HepG2 (cell line): ENCODE measurements around the gene CHPF. TPM values are rescaled to one million over a fixed set of nuclear protein-coding genes. Genes with fewer than 3 reads are reported as not detected.

Experiments
- ARID4A ChIP-seq: sonication (generic); formaldehyde crosslinking; IDR thresholded peaks from 2 replicates; pipeline ENCODE4 v1.5.0; 2020; ENCODE audit warnings: mild to moderate bottlenecking, missing genetic modification reagents, borderline replicate concordance
- E2F5 ChIP-seq: sonication (generic); formaldehyde crosslinking; conservative IDR thresholded peaks from 2 replicates; pipeline ENCODE4 v1.4.0; 2020; ENCODE audit warnings: missing genetic modification reagents
- MXD4 ChIP-seq: IDR thresholded peaks from 2 replicates; pipeline ENCODE4 v1.6.1; 2016; ENCODE audit warnings: mild to moderate bottlenecking, missing biosample characterization, missing genetic modification reagents
- RARG ChIP-seq: sonication (generic); formaldehyde crosslinking; IDR thresholded peaks from 2 replicates; pipeline ENCODE4 v1.4.0; 2020; ENCODE audit warnings: low read depth, mild to moderate bottlenecking, missing genetic modification reagents
- SRF ChIP-seq: IDR thresholded peaks from 2 replicates; pipeline ENCODE4 v1.6.1; 2011; ENCODE audit warnings: mild to moderate bottlenecking, low read depth, low read length, moderate library complexity
- SRSF4 ChIP-seq: fragments of 200-400 bp; formaldehyde crosslinking; IDR thresholded peaks from one replicate; pipeline ENCODE4 v1.6.1; 2018; ENCODE audit warnings: mild to moderate bottlenecking, low read depth, low read length, moderate library complexity; ENCODE audit not compliant: poor library complexity, severe bottlenecking
- ZBTB2 ChIP-seq: sonication (generic); formaldehyde crosslinking; IDR thresholded peaks from 2 replicates; pipeline ENCODE4 v1.8.0; 2022; ENCODE audit warnings: low read depth, missing genetic modification reagents
- ZBTB33 ChIP-seq: sonication (generic); formaldehyde crosslinking; IDR thresholded peaks from 2 replicates; pipeline ENCODE4 v1.4.0; 2020; ENCODE audit warnings: missing genetic modification reagents
- ZMAT3 ChIP-seq: sonication (generic); formaldehyde crosslinking; conservative IDR thresholded peaks from 2 replicates; pipeline ENCODE4 v1.7.0; 2021; ENCODE audit warnings: missing genetic modification reagents
- ZNF350 ChIP-seq: sonication (generic); formaldehyde crosslinking; IDR thresholded peaks from 2 replicates; pipeline ENCODE4 v1.4.0; 2020; ENCODE audit warnings: mild to moderate bottlenecking, low read depth, missing genetic modification reagents, borderline replicate concordance
- ZNF558 ChIP-seq: sonication (generic); formaldehyde crosslinking; IDR thresholded peaks from 2 replicates; pipeline ENCODE4 v1.9.0; 2022; ENCODE audit warnings: mild to moderate bottlenecking, missing genetic modification reagents, borderline replicate concordance
- ZNF562 ChIP-seq: sonication (generic); formaldehyde crosslinking; IDR thresholded peaks from 2 replicates; pipeline ENCODE4 v1.8.0; 2022; ENCODE audit warnings: missing genetic modification reagents, borderline replicate concordance
- ZNF580 ChIP-seq: IDR thresholded peaks from 2 replicates; pipeline ENCODE4 v1.6.1; 2016; ENCODE audit warnings: low read depth, borderline replicate concordance
- ZNF687 ChIP-seq: sonication (generic); formaldehyde crosslinking; IDR thresholded peaks from 2 replicates; pipeline ENCODE4 v1.5.1; 2020; ENCODE audit warnings: mild to moderate bottlenecking, missing genetic modification reagents, moderate library complexity
- polyA plus RNA-seq, 8 experiments: library from polyadenylated mRNA; depleted of rRNA in 3 of 8; stranded (reverse) in 7 of 8; unstranded in 1 of 8; fragments of >200 nt; fragmentation: Illumina TruSeq in 4 of 8; extraction: Trizol in 4 of 8; gene quantifications; 2 replicates each; pipeline versions ENCODE4 v1.2.1 to v1.2.3, GENCODE V29; 2011 to 2016; ENCODE audit warnings: low read depth in 4 of 8, missing spikeins in 1 of 8, mixed read lengths in 1 of 8; ENCODE audit not compliant: insufficient read depth in 1 of 8
- total RNA-seq, 5 experiments: library from RNA; depleted of rRNA; stranded (reverse); fragments of >200 nt; fragmentation: Illumina TruSeq; extraction: Trizol; gene quantifications; 2 replicates each; pipeline ENCODE4 v1.2.3, GENCODE V29; 2016; ENCODE audit warnings: low read depth in 1 of 5

Gene CHPF
- total and polyA plus RNA-seq, 2 of the 13 experiments (the other 11 are each of a cell fraction or from before 2014, with no cell fraction given) = 79.6 to 111 TPM

- TF ChIP-seq ARID4A (peak; percentile 84), E2F5 (CRISPR knock-in tag) (peak; percentile 25), ZNF687 (CRISPR knock-in tag) (peak; percentile 94), ZMAT3 (CRISPR knock-in tag) (no peak), ZNF350 (CRISPR knock-in tag) (peak; percentile 86), RARG (CRISPR knock-in tag) (no peak), SRSF4 (no peak), ZNF580 (CRISPR knock-in tag) (peak; percentile 32; the same call in 1 of the 2 replicates), ZNF558 (CRISPR knock-in tag) (no peak), MXD4 (CRISPR knock-in tag) (no peak), ZBTB33 (no peak), ZNF562 (no peak), SRF (0 out of 2 replicates have a peak, but pooled peaks have one; percentile 45), ZBTB2 (CRISPR knock-in tag) (no peak)
Measured at GRCh38 chr2:219498280-219499057, 45.1 kb downstream of the CHPF start, which contains the start of gene GMPPA (continued).
